HG03280 (cell line): ENCODE data around the gene HIPK4.
"Not testable (repeated sequence)": the region's sequence is repeated elsewhere in the genome, so short reads cannot be mapped to it uniquely, and the experiment has no call there.

Experiments used
- ATAC-seq: cut with Tn5 transposase; IDR thresholded peaks from one replicate; pipeline ENCODE4 v1.9.1; 2021; ENCODE audit warnings: mild to moderate bottlenecking, moderate library complexity; ENCODE audit not compliant: unreplicated experiment

HIPK4 gene

GRCh38 chr19:40341601-40342482 is 48.1 kb downstream of the HIPK4 start:
- ATAC-seq, result no peak

GRCh38 chr19:40339018-40339728 is 50.8 kb downstream of the HIPK4 start:
- ATAC-seq, result no peak

GRCh38 chr19:40337594-40337993 is 52.4 kb downstream of the HIPK4 start:
- no peak for ATAC-seq

- ATAC-seq, result no peak
Observed at GRCh38 chr19:40337107-40337506, 52.9 kb downstream of the HIPK4 start.

GRCh38 chr19:40336601-40336900 is 53.4 kb downstream of the HIPK4 start:
- ATAC-seq, result no peak

- ATAC-seq, result no peak
Observed at GRCh38 chr19:40335855-40336600, 54.0 kb downstream of the HIPK4 start.

GRCh38 chr19:40335101-40335500 is 54.9 kb downstream of the HIPK4 start:
- no peak for ATAC-seq

GRCh38 chr19:40333083-40333482 is 56.9 kb downstream of the HIPK4 start:
- not testable (repeated sequence) for ATAC-seq

- ATAC-seq, result no peak
Observed at GRCh38 chr19:40332669-40333068, 57.3 kb downstream of the HIPK4 start.

- ATAC-seq, result no peak
Observed at GRCh38 chr19:40331052-40331451, 58.9 kb downstream of the HIPK4 start.
